GM21737 (cell line): ENCODE results near the gene CCT6B.
"Not testable (repeated sequence)": the region's sequence is repeated elsewhere in the genome, so short reads cannot be mapped to it uniquely, and the experiment has no call there.

Experiments
- ATAC-seq: cut with Tn5 transposase; IDR thresholded peaks from one replicate; pipeline ENCODE4 v1.9.1; 2021; ENCODE audit warnings: mild to moderate bottlenecking, moderate library complexity; ENCODE audit not compliant: unreplicated experiment

The CCT6B gene

DNA sequence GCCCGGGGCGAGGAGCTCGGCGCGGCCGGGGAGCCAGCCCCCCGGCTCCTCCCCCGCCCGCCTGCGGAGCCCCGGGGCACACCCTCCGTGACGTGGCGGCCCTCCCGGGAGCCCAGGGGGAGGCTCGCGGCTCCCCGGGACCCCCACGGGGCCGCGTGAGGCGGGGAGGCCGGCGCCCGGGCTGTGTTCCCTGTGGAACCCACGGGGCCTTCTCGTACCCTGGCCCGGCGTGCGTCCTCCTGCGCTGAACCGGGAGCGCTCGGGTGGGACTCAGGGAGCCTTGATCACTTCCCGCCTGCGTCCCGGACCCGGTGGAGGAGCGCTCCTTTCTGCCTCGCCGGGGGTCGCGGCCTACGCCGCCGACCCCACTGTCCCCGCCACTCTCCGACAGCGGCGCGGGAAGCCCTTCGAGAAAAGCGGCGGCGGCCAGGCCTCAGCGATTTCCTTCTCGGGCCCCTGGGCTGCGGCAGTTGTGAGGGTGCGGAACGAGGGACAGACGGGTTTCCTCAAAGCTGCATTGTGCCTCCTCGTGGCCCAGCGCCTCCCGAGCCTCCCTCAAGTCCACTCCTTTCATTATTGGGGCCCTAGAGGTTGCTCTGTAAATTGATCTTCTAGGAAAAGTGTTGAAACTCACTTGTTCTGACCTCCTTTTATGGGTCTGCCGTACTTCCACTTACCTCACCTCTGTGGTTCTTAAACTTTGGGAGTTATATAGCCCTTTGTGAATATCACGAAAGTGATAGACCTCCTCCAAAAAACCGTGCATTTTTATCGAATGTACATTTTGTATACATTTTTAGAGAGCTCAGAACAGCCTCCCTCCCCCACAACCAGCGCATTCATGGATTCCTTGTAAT lies 19.6 kb upstream of the CCT6B start:
- peak; percentile 72 for ATAC-seq

DNA sequence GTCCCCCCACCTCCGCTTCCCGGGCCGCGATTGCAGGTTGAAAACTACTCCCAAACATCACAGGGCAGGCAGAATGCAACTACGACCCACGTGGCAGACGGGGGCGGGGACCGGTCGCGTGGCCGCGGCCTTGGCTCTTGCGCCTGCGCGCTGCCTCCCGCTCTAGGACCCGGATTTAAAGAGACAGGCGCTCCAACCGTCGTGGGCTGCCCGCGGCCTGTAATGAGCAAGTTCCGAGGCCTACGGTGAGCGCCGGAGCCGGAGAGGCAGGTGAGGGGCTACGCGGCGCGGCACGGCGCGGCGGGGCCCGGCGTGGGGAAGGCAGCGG lies 19.1 kb upstream of the CCT6B start, which contains the start of gene LIG3:
TSS of gene LIG3 (plus strand) at position 160 of the 328 bp plus-strand sequence. CDS start 2,494 bp downstream, outside the sequence.
- peak; percentile 75 for ATAC-seq

DNA sequence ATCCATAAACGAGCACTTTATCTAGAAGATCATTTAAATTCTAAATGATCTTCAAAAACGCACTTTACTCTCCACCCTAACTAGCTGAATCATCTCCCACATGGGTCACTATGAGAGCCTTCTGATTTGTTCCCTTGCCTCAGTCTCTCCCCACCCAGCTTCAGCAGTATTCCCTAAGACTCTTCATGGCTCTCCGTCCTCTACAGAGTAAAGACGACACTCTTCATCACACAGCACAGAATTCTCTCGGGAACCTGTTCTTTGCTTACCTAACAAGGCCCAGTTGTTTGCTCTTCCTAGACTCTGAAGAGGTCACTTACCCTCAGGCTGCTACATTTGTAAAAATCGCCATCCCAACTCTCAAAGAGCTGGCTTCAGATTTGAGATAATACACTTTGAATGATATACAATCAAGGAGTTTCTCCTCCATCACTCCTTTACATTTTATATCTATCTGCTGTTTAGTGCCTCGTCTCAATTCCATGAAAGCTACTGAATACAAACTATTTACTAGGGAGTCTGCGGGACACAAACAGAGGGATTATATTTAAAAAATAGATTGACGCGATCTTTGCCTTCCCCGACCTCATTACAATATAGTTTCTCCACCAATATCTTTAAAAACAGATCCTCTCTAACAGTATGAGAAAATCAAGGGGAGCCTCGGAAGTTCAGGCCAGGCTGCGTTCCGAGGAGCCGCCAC lies 18.5 kb upstream of the CCT6B start:
- no peak for ATAC-seq

DNA sequence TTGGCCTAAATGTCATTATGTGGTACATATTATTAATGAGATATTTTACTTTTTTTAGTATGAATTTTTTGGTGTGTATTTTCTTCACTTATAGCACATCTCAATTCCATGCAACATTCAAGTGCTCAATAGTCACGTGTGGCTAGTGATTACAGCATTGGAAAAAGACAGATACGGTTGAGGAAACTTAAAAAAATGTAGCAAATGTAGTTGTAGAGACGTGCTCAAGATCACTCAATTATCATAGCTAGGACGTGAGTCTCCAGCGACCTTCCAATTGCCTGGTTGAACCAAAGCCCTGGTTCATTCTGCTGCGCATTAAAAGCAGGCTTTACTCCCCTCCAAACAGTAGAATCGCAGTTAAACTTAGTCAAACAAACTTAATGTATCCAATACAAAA lies 17.9 kb upstream of the CCT6B start:
- no peak for ATAC-seq

DNA sequence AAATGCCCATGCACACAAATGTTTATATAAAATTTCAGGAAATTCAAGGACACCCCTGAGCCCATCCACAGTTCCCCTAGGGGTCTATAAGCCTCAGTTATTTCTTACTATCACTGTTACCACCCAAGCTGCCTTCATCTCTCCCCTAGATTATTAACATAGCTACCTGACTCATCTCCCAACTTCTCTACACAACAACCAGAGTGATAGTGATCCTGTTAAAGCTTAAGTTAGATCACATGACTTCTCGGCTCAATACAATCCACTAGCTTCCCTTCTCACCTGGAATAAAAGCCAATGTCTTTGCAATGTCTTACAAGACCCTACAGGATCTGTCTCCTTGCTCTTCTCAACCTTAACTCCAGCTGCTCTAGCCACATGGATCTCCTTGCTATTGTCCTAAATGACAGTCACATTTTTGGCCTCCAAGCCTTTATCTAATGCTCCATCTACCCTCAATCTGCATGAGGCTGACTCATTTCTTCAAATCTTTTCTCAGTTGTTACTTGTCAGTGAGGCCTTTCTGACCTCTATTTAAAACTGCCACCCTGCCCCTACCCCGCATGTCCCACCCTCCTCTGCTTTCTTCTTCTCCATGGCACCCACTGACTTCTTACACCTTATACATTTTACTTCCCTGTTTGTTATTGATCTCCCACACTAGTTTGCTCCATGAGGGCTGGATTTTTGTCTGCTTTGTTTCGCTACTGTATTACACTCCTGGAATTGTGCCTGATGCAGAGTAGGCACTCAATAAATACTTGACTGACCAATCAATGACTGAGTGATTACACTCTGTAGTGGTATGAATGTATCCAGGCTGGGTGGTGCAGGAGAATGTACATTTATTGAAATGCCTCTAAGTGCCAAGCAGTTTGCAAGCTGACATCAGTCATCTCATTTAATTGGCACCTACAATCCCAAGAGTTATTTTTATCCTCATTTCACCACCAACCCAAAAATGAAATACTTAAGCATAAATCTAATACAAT lies 13.8 kb upstream of the CCT6B start:
- ATAC-seq: no peak

DNA sequence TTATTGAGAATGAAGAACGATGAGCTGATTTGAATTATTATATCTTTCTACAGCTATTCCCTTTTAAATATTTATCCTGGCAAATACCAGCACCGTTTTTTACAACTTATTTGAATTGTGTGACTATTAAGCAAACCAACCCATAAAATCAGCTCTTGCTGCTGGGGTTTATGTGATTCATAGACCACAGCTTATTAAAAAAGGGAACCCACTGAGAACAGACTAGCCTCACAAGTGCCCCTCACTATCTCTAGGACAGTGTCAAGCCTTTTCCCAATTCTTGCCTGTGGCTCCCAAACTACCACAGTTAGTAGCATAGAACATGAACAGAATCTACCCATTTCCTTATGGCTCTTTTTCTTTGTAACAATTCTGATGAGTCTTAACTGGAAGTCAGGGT lies 12.9 kb upstream of the CCT6B start:
- no peak for ATAC-seq

DNA sequence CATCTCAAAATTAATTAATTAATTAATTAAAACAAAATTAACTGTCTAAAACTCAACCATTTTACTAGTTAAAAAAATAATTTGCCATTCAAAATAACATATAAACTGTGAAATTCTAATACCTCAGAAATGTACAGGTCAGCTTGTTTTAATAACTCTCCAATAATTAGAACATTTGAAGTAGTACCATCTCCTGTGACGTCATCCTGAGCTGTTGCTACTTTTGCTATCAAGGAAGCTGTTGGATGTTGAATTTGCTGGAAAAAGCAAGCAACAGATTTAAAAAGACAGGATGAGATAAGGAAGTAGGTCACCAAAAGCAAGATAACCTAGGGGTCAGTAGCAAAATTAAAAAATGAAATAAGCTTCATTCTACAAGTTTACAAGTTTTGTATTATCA lies 2.8 kb downstream of the CCT6B start:
- ATAC-seq: no peak

DNA sequence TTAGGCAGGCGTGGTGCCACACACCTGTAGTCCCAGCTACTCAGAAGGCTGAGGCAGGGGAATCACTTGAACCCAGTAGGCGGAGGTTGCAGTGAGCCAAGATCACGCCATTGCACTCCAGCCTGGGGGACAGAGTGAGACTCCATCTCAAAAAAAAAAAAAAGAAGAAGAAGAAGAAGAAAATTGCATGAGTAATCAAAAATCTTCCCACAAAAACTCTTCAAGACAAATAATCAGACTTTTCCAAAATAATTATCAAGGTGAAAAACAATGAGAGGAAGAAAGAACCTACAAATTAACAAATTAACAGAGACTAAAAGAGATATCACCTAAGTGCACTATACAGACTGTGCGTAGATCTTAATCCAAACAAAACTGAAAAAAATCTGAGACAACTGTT lies 10.5 kb downstream of the CCT6B start:
- not testable (repeated sequence) for ATAC-seq

DNA sequence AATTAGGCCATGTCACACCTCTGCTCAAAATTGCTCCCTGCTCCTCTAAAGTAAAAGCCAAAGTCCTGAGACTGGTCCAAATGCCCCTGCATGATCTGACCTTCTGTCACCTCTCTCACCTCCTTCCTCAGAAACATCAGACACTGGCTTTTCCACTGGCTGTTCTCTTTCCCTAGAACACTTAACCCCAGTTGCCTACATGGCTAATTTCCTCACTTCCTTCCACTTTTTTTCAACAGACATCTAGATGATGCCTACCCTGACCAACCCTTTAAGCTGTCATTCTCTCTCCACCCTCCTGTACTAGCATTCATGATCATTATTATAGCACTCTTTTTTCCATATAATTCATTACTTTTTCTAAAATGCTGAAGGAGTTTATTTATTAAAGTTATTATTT lies 31.0 kb downstream of the CCT6B start:
- no peak for ATAC-seq

DNA sequence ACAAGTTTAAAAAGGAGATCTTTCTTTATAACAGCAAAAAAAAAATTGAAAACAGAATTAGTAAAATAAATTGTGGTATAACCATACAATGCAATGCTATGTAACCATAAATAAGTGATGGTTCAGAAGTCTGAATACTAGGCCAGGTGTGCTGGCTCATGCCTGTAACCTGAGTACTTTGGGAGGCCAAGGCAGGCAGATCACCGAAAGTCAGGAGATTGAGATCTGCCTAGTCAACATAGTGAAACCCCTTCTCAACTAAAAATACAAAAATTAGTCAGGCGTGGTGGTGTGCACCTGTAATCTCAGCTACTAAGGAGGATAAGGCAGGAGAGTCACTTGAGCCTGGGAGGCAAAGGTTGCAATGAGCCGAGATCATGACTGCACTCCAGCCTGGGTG lies 34.6 kb downstream of the CCT6B start:
- no peak for ATAC-seq

DNA sequence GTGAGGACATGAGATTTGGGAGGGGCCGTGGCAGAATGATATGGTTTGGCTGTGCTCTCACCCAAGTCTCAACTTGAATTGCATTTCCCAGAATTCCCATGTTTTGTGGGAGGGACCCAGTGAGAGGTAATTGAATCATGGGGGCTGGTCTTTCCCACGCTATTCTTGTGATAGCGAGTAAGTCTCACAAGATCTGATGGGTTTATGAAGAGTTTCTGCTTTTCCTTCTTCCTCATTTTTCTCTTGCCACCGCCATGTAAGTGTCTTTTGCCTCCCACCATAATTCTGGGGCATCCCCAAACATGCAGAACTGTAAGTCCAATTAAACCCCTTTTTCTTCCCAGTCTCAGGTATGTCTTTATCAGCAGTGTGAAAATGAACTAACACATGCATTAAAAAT lies 40.6 kb downstream of the CCT6B start:
- ATAC-seq: no peak

DNA sequence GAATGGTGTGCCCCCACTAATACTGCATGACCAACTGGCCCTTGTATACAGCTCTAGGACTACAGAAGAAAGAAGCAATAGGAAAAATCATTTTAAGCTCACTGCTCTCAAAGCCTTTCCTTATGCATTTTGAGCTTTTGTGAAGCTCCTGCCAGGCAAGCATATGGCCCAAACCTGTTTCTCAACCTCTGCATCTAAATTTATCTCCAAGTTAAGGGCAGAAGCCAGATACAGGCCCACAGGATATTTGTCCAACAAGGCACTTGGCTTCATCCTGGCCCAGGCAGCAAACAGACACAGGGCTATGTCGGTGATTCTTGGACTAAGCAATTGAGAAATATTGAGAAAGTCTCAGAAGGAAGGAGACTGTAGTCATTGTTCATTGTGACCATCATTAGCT lies 43.9 kb downstream of the CCT6B start:
- no peak for ATAC-seq

DNA sequence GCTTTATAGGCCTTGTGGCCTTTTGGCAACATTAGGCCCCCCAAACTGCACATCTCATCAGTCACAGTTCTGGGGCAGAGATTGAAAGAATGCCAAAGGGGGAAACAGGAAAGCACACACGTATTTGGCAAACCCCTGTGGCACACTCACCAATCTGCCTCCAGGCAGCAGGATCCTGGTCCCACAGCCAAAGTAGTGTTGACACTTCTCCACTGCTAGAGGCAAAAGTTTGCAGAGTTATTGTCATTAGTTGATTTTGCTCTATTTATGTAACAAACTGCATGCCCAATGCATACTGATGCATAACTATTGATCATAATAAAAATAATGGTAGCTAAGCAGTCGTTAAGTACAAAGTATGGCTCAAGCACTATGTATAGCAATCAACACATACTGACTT lies 45.1 kb downstream of the CCT6B start:
- no peak for ATAC-seq

DNA sequence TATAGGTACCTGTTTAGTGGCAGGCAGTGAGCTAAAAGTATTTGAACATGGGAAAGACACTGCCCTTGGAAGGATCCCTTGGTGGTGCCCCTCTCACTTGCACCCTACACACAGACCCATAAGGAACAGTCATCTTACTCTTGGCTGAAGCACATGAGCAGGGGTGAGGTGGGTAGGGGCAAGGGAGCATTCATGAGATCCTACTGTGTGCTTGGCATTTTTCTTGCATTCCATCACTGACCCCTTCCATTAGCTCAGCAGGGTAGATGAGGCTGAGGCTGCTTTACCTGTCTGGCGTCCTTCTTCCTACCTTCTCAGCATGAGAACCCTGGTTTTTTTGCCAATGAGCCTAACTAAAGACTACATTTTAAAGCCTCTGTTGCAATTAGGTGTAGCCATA lies 48.3 kb downstream of the CCT6B start:
- ATAC-seq: no peak

DNA sequence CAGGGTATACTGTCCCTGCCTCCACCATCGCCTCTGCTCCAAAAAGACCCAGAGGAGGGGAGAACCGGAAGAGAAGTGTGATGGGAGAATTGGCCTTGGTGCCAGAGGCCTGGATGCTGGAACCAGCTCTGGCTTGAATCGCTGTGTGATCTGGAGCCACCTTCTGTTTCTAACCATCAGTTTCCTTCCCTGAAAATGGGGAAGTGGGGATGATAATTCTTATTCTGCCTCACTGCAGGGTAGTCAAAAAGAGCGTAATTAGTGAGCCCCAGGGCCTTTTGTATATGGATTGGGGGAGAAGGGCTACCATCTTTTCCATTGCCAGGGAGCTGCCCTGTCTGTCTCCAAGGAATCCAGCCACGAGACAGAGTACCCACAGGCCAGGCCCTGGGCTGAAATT lies 52.2 kb downstream of the CCT6B start:
- no peak for ATAC-seq

DNA sequence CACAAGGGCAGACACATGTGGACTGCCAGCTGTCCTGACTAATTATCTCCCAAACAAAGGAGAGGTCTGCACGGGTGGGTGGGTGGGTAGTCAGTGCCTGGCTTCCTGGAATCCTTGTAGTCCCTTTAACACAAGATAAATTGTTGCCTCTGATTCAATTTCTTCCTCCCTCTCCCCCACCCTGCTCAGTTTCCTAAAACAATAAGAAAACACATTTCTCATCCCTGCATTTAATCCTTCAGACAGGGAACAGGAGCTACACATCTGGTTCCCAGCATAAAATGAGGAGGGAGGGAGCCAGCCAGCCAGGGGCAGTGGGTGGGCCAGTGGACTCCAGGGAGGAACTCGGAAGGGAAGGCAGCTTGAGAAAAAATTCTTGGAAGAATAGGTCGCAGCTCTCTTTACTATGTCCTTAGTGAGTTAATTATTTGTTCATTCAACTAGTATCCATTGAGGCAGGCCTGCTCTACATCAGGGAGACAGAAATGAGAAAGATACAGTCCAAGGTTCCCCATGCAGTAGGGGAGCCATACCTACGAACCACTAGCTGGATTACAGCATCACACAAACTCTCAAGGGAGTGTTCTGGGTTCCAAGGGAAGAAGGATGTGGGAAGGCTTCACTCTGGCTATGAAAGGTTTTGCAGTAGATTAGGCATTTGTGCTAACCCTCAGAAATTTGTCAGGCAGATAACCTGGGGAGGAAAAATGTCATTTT lies 58.3 kb downstream of the CCT6B start:
- no peak for ATAC-seq

DNA sequence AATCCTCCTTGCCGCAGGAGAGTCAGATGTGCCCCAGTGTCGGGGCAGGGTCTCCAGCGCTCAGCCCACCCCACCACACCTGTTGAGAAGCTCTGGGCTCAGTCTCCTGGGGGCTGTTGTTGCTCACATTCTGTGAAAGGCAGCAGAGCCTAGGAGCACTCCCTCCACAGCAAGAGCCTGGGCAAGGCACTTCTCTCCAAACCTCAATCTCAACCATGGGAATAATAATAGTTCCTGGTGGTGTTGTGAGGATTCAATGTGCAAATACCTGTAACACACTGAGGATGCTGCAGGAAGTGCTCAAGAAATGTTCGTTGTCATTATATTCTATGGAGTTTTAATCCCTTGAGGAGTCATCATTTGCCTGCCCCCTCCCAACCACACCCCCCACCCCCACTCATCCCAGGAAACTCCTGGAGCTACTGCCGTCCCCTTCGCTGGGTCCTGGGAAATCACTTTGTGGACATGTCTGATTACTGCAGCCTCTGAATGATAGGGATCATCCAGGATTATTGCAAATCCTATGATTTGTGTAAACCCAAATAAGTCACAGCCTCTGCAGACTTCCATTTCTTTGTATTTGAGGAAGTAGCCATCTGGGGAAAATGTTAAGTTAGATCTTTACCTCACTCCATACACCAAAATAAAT lies 61.5 kb downstream of the CCT6B start:
- no peak for ATAC-seq

DNA sequence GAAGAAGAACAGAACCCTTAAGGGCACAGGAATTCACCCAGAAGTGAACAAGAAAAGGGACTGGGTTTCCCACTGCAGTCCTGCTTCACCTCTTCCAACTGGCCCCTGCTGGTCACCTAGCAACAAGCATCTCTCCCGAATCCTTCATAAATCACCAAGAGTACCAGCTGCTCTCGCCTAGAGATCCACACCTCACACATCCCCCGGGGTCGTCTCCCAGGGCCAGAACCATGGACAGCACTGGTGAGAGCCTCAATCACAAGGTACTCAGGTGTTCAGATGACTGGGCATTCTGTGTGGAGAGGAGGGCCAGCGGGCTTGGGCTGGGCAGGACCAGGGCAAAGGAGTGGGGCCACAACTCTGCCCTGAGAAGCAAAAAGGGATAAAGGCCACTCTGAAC lies 65.9 kb downstream of the CCT6B start:
- ATAC-seq: no peak

DNA sequence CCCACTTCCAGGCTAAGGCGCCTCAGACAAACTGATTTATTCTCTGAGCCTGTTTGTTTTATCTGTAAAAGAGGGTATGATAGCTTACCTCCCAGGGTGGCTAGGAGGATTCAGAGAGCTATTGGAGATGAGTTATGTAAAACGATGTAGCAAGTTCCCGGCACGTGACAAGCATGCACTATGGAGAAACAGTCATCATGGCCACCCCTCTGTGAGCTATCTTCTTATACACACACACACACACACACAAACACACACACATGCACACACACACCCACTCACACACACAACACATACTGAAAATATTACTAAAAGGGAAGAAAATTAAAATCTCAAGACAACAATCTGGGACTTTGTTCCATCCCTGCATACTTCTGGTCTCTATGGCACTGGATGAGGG lies 66.3 kb downstream of the CCT6B start:
- ATAC-seq: no peak
